ENCODE data around the gene PRG2.
"Not testable (repeated sequence)": the region's sequence is repeated elsewhere in the genome, so short reads cannot be mapped to it uniquely, and the experiment has no call there.

PRG2 gene

DNA sequence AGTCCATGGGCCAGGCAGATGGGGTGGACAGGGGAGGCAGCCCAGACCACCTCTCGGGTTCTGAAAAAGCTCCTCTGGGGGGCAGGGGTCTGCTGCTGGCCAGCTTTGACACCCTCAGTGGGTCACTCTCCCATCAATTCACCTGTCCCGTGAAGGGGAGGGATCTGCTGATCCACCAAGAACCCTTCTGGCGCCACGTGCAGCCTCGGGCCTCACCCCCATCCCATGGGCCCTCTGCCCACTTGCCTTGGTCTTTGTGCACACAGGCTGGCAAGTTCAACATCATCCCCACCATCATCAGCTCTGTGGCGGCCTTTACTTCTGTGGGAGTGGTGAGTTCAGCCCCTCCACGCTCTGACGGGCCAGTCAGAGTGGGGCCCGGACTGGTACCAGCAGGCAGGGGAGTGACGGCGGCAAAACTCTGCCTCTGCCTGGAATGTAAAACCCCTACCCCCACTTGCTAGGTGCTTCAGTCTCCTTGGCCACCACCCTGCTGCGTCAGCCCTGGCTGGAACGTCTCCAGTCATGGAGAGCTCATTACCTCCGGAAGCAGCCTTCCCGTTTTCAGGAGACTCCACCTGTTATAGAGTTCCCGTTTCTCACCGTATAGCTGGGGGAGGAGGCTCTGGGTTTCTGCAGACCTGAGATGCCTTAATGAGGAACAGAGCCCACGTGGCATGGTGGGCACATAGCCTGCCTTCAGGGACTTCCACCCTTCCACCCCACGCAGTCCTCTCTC is 22.2 kb downstream of the PRG2 start:
- DNase-seq (ENCODE audit: low spot score): no peak

GRCh38 chr11:57364851-57365660 is 25.4 kb downstream of the PRG2 start:
- no peak for DNase-seq (ENCODE audit: low spot score)

DNA sequence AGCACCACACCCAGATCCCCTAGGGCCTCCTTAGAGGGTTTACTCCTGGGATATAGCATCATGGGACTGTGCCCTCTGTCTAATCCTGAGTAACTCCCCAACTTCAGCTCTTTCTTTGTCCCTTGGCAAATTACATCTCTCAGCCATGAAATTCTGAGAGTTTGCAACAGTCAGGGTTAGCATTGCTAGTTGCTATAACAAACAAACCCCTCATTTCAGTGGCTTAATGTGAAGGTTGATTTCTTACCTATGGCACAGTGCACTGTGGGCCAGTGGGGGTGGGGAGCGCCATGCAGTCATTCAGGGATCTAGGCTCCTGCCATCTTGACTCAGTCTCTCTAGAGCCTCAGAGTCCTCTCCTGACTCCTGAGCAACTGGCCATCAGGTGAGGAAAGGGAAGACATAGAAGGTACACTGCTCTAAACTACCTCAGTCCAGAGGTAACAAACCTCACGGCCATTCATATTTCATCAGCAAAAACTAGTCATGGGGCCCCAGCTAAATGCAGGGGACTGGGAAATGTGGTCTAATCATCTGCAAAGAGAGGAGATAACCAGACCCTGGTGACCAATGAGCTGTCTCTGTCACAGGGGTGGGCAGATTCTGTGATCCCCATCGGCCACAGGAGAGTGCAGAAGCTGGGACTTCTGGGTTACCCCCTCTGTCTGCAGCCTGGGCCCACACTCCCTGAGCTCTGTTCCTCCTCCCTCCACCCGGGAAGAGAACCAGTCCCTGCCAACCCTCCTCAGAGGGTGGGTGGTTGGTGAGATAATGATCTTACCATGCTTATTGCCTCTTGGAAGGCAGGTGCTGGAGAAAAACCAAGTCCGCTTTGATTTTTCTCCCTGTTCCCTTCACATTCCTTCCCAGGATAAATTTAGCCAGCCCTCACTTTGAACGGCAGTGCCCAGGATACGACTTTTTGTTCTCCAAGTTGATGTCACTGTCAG is 27.0 kb downstream of the PRG2 start:
- DNase-seq (ENCODE audit: low spot score): no peak

DNA sequence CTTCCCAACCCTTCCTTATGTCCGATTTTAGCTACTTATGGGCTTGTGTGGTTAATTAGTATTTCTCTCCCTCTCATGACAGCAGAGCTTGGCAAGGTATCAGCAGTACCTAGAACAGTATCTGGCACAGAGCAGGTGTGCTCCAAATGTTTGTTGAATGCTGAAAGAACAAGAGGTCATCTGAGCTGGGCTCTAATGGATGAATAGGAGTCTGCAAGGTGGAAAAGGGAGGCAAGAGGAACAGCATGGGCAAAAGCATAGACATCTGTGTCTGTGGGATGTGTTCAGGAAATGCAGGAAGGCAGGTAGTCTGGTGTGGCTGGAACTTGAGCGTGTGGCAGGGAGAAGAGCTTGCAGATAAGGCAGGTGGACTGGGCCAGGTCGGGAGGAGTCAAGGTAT is 28.5 kb downstream of the PRG2 start:
- DNase-seq (ENCODE audit: low spot score): no peak

- DNase-seq (ENCODE audit: low spot score): not testable (repeated sequence)
These were observed 29.0 kb downstream of the PRG2 start for GRCh38 chr11:57361420-57361819.

- DNase-seq (ENCODE audit: low spot score): no peak
These were observed 29.5 kb downstream of the PRG2 start for GRCh38 chr11:57360991-57361390.

DNA sequence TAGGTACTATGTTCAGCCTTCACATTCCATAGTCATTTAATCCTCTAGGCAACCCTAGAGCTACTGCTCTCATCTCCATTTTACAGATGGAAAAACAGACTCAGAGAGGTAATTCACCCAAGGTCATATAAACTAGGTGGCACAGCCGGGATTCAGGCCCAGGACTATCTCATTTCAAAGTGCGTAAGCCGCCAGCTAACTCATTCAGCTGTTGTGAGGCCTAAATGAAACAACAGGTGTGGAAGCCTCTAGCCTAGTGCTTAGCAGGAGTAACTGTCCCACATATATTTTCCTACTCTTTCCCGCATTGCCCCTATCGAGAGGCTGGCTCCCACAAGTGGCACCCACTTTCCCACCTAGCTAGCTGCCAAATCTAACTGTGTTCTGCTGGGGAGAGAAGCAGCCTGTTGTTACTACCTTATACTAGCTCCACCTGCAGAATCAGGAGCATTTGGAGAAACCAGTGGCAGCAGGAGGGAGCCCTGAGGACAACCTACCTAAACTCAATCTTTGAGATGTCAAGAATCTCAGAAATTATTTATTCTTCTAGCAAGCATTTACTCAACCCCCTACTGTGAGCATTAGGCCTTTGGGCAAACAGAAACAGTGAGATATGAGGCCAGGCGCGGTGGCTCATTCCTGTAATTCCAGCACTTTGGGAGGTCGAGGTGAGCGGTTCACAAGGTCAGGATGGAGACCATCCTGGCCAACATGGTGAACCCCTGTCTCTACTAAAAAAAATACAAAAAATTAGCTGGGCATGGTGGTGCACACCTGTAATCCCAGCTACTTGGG is 30.4 kb downstream of the PRG2 start:
- no peak for DNase-seq (ENCODE audit: low spot score)

DNA sequence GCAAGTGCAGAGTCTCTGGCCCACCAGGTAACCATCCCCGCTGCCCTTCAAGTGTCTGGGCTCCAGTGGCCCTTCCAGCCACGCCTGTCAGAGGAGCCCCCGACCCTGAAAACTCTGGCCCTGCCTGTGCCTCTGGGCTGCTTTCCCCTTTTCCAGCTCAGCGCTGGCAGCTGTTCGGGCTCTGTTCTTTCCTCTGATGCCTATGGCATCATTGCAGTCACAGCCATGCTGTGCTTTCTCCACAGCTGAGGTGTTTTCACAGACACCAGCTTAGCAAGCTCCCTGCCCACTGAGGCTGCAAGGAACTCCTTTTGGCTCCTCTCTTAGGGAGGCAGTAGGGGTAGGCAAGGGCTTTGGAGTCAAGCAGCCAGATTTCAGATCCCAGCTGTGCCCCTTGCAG is 31.1 kb downstream of the PRG2 start:
- DNase-seq (ENCODE audit: low spot score): no peak

DNA sequence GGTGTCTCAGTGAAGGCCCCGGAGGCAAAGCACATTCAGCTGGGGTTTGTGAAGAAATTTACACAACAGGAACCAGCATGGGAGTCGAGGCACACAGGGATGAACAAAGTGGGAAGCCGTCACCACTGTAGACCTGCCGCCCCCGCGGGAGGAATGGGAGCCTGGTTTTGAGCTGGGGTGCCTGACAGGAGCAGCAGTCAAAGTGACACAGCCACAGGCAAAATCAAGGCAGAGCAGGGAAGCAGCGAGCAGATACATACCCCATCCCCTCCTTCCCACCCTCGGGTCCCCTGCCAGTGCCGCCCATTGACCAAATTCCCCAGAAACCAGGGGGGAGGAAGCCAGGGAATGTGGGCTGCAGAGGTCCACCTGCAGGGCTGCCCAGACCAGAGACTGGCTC is 31.5 kb downstream of the PRG2 start:
- DNase-seq (ENCODE audit: low spot score): no peak

- no peak for DNase-seq (ENCODE audit: low spot score)
These were observed 31.9 kb downstream of the PRG2 start for GRCh38 chr11:57358543-57358961.

GRCh38 chr11:57357856-57358255 is 32.6 kb downstream of the PRG2 start:
- DNase-seq (ENCODE audit: low spot score): no peak

- no peak for DNase-seq (ENCODE audit: low spot score)
These were observed 33.1 kb downstream of the PRG2 start for GRCh38 chr11:57357310-57357709.

DNA sequence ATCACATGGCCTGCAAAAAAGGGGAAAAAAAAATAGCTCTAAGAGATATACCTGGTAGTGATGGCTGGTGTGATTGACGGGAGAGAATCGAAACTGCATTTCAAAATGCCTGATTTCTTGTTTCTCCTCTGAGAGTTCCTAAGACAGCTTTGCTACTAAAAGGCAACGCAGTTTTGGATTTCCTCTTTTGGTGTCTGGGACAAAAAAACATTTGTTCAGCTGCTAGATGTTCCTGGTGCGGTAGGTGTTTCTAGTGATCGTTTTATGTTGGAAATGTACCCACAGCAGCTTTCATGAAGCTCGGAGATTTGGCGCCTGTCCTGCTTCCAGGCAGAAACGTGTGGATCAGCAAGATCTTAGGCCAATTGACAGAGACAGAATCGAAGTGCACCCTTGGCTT is 34.2 kb downstream of the PRG2 start:
- no peak for DNase-seq (ENCODE audit: low spot score)

DNA sequence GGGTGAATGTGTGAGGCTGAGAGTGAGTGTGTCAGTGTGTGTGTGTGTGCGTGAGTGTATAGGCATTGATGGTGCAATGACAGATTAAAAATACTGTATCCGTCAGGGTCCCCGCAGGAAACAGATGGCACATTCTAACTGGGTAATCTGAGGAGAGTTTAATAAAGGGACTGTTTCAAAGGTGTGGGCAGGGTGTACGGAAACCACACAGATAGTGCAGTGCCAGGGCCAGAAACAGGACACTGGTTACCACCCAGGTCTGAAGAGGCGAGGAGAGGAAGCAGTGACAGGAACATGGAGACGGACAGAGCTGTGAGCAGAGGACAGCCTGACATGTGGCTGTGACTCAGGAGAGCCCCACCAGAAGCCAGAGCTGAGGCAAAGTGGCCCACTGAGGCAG is 35.8 kb downstream of the PRG2 start:
- no peak for DNase-seq (ENCODE audit: low spot score)

- DNase-seq (ENCODE audit: low spot score): no peak
These were observed 36.6 kb downstream of the PRG2 start for GRCh38 chr11:57353852-57354251.

DNA sequence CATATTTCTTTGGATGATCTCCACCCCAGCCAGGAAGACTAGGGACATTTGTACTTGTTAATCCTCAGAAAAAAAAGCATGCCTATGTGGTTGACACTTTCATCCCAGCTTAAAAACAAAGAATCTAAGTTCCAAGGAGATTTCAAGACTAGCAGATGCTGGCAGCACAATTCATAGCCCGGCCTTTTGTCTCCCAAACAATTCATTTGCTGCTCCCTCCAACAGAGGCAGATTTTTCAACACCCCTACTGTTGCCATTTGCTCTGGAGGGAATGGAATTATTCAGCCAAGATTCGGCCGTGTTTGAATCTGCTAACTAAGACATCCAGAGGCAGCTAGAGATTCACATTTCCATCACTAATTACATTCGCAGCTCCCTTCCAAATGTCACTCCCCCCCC is 37.0 kb downstream of the PRG2 start:
- DNase-seq (ENCODE audit: low spot score): no peak

- no peak for DNase-seq (ENCODE audit: low spot score)
These were observed 37.4 kb downstream of the PRG2 start for GRCh38 chr11:57353036-57353435.

DNA sequence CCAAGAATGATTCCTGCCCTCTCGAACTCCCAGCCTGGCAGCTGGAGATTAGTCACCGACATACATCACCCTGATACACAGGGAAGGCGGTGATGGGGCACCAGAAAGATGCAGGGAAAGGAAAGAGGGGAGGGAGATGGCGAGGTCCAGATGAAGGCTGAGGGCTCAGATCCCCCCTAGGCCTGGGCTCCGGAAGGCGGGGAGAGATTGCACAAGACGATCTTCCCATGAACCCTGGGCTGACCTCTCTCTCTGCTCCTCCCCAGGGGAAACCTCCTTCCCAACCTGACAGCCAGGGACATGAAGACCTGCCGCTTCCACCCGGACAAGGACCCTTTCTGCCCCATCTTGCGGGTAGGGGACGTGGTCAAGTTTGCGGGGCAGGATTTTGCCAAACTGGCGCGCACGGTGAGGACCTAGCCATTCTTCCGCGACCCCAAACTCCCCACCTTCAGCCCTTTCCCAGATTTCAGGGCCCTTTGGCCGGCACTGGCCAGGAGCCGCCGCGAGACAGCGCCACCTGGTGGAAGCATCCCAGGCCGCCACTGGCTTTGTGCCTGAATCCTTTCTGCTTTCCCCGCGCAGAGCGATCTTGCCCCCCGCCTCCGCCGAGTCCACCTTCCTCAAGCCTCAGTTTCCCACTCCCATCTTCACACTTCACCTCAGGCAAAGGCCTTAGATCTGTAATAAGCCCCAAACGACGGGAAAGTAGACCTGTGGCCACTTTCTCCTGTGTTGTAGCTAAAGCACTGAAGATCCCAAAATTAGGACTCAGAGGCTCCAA is 40.8 kb downstream of the PRG2 start:
- peak; percentile 61 for DNase-seq (ENCODE audit: low spot score)

- no peak for DNase-seq (ENCODE audit: low spot score)
These were observed 41.7 kb downstream of the PRG2 start for GRCh38 chr11:57348636-57349313.

DNA sequence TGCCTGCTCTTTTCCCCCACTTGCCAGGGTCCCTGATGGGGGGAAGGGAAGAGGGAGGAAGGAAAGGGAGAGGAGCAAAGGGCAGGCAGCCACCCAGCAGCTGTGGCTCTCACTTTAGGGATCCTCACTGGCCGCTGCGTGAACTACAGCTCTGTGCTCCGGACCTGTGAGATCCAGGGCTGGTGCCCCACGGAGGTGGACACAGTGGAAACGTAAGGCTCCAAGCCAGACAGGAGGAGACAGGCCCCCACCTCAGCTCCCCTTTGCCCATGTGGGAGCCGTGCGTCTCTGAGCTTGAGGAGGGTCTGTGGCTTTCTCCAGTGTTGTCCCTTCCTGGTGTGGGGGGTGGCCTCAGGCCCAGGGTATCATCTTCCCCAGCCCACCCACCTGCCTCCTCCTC is 42.4 kb downstream of the PRG2 start:
- no peak for DNase-seq (ENCODE audit: low spot score)
